ACHN (cell line): ENCODE results near the gene IL1RL2.

Experiments used
- DNase-seq: peaks from one replicate; pipeline ENCODE4 v3.0.0-alpha.2; 2015
- in situ Hi-C: cut with HindIII; loops from 2 replicates; pipeline ENCODE4 v1.10.0; 2017; ENCODE audit warnings: low sequenced_read_pairs, low pct_ligation_motif_present, low pct_unique_long_range_greater_than_20kb

The IL1RL2 gene

GRCh38 chr2:102155703-102156515, 30.9 kb upstream of the IL1RL2 start:
- no peak for DNase-seq
- in situ Hi-C loops: no loop called here

- no peak for DNase-seq
- in situ Hi-C loops: no loop called here
Observed at GRCh38 chr2:102158011-102158755, 28.6 kb upstream of the IL1RL2 start.

- no peak for DNase-seq
- in situ Hi-C loops: no loop called here
Observed at GRCh38 chr2:102159295-102159694, 27.5 kb upstream of the IL1RL2 start.

GRCh38 chr2:102166189-102166845, 20.5 kb upstream of the IL1RL2 start:
- in situ Hi-C loops: no loop called here
- DNase-seq: peak; percentile 63

- DNase-seq: no peak
- in situ Hi-C loops: no loop called here
Observed at GRCh38 chr2:102168026-102168771, 18.6 kb upstream of the IL1RL2 start.

GRCh38 chr2:102171946-102172345, 14.9 kb upstream of the IL1RL2 start:
- no peak for DNase-seq
- in situ Hi-C loops: no loop called here

GRCh38 chr2:102172745-102173144, 14.1 kb upstream of the IL1RL2 start:
- DNase-seq: no peak
- in situ Hi-C loops: no loop called here

- in situ Hi-C loops: no loop called here
- no peak for DNase-seq
Observed at GRCh38 chr2:102176172-102176571, 10.7 kb upstream of the IL1RL2 start.

GRCh38 chr2:102177814-102178478, 8.9 kb upstream of the IL1RL2 start:
- in situ Hi-C loops: no loop called here
- DNase-seq: no peak

- in situ Hi-C loops: no loop called here
- DNase-seq: no peak
Observed at GRCh38 chr2:102179061-102179460, 7.8 kb upstream of the IL1RL2 start.

- in situ Hi-C loops: no loop called here
- DNase-seq: no peak
Observed at GRCh38 chr2:102179788-102180686, 6.8 kb upstream of the IL1RL2 start.

GRCh38 chr2:102180687-102180999, 6.2 kb upstream of the IL1RL2 start:
- in situ Hi-C loops: no loop called here
- no peak for DNase-seq

GRCh38 chr2:102181376-102181775, 5.4 kb upstream of the IL1RL2 start:
- no peak for DNase-seq
- in situ Hi-C loops: no loop called here

GRCh38 chr2:102181919-102182635, 4.7 kb upstream of the IL1RL2 start:
- DNase-seq: no peak
- in situ Hi-C loops: no loop called here

- in situ Hi-C loops: no loop called here
- no peak for DNase-seq
Observed at GRCh38 chr2:102184018-102184417, 2.8 kb upstream of the IL1RL2 start.

GRCh38 chr2:102184568-102184967, 2.3 kb upstream of the IL1RL2 start:
- in situ Hi-C loops: no loop called here
- DNase-seq: no peak

- in situ Hi-C loops: no loop called here
- DNase-seq: peak; percentile 31
Observed at GRCh38 chr2:102185347-102185746, 1.5 kb upstream of the IL1RL2 start.
